OCI-LY3 (cell line): Measurements from ENCODE around the gene SLC37A1.

Experiments used
- H2AFZ ChIP-seq: fragments of 200-600, 300-600 bp; shearing (Covaris generic); 2 replicates; pipeline ENCODE4 v1.6.0; 2014; ENCODE audit warnings: antibody characterized with exemption, low read depth, low read length
- H3K27ac ChIP-seq: fragments of 200-600, 300-600 bp; sonication (generic); 2 replicates; pipeline ENCODE4 v1.5.1; 2014; ENCODE audit warnings: mild to moderate bottlenecking, low read length, moderate library complexity, mixed read lengths
- H3K27me3 ChIP-seq: fragments of 200-600, 300-600 bp; sonication (generic); 2 replicates; pipeline ENCODE4 v1.6.1; 2014; ENCODE audit warnings: low read depth, low read length, mixed read lengths
- H3K36me3 ChIP-seq: fragments of 200-600, 300-600 bp; sonication (generic); replicated peaks from 2 replicates; pipeline ENCODE3; 2014; ENCODE audit warnings: low read depth, low read length, mixed read lengths
- H3K4me1 ChIP-seq: fragments of 300-600, 200-600 bp; sonication (generic); 2 replicates; pipeline ENCODE4 v1.6.1; 2014; ENCODE audit warnings: low read length, mixed read lengths
- H3K4me2 ChIP-seq: fragments of 200-600, 300-600 bp; sonication (generic); 2 replicates; pipeline ENCODE4 v1.6.1; 2014; ENCODE audit warnings: low read length, mixed read lengths
- H3K4me3 ChIP-seq: fragments of 300-600, 200-600 bp; sonication (generic); 2 replicates; pipeline ENCODE4 v1.5.1; 2014; ENCODE audit warnings: antibody characterized with exemption, mild to moderate bottlenecking, low read length, moderate library complexity
- H3K79me2 ChIP-seq: fragments of 300-600, 200-600 bp; shearing (Covaris generic); 2 replicates; pipeline ENCODE4 v1.6.1; 2014; ENCODE audit warnings: mild to moderate bottlenecking, low read length, mixed read lengths
- H3K9ac ChIP-seq: fragments of 300-600, 200-600 bp; shearing (Covaris generic); 2 replicates; pipeline ENCODE4 v1.6.0; 2014; ENCODE audit warnings: mild to moderate bottlenecking, low read length, moderate library complexity
- H3K9me3 ChIP-seq: fragments of 200-600, 300-600 bp; shearing (Covaris generic); 2 replicates; pipeline ENCODE4 v1.6.1; 2014; ENCODE audit warnings: low read length, mixed read lengths; ENCODE audit not compliant: insufficient read depth
- H4K20me1 ChIP-seq: fragments of 200-600, 300-600 bp; sonication (generic); 2 replicates; pipeline ENCODE4 v1.6.1; 2016; ENCODE audit warnings: low read length, mixed read lengths; ENCODE audit not compliant: insufficient read depth
- EZH2phosphoT487 ChIP-seq: fragments of 200-600 bp; shearing (Covaris generic); IDR thresholded peaks from 2 replicates; pipeline ENCODE4 v1.6.1; 2018; ENCODE audit warnings: antibody characterized with exemption, mixed run types, low read depth
- TF ChIP-seq, protein P1 (sequence below): fragments of 200-600, 300-600 bp; sonication (generic); IDR thresholded peaks from 2 replicates; pipeline ENCODE4 v1.5.1; 2014; ENCODE audit warnings: antibody characterized with exemption, low read length, low read depth

SLC37A1 gene

GRCh38 chr21:42607102-42607501 lies 93.5 kb downstream of the SLC37A1 start:
- TF ChIP-seq, protein P1, sequence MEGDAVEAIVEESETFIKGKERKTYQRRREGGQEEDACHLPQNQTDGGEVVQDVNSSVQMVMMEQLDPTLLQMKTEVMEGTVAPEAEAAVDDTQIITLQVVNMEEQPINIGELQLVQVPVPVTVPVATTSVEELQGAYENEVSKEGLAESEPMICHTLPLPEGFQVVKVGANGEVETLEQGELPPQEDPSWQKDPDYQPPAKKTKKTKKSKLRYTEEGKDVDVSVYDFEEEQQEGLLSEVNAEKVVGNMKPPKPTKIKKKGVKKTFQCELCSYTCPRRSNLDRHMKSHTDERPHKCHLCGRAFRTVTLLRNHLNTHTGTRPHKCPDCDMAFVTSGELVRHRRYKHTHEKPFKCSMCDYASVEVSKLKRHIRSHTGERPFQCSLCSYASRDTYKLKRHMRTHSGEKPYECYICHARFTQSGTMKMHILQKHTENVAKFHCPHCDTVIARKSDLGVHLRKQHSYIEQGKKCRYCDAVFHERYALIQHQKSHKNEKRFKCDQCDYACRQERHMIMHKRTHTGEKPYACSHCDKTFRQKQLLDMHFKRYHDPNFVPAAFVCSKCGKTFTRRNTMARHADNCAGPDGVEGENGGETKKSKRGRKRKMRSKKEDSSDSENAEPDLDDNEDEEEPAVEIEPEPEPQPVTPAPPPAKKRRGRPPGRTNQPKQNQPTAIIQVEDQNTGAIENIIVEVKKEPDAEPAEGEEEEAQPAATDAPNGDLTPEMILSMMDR, result no peak
- Histone ChIP-seq H3K27ac (no peak overlapping the region), H3K4me2 (no peak overlapping the region), H2AFZ (no peak overlapping the region), H3K4me1 (no peaks in the 10 kb centered on the region), H3K4me3 (no peak overlapping the region), H4K20me1 (no peaks in the 10 kb centered on the region), H3K9ac (no peak overlapping the region), H3K36me3 (no peaks in the 10 kb centered on the region), H3K9me3 (0 out of 2 replicates have a peak, but pooled peaks cover 5% of the 10 kb centered on the region), H3K79me2 (no peaks in the 10 kb centered on the region), H3K27me3 (no peaks in the 10 kb centered on the region; the same call in 1 of the 2 replicates)

GRCh38 chr21:42607525-42608102 lies 94.0 kb downstream of the SLC37A1 start:
- Histone ChIP-seq H3K4me1 (no peaks in the 10 kb centered on the region), H3K27ac (no peak overlapping the region), H3K4me3 (no peak overlapping the region), H3K4me2 (no peak overlapping the region), H2AFZ (no peak overlapping the region), H3K36me3 (no peaks in the 10 kb centered on the region), H3K79me2 (no peaks in the 10 kb centered on the region), H3K9ac (no peak overlapping the region), H3K27me3 (no peaks in the 10 kb centered on the region; the same call in 1 of the 2 replicates), H4K20me1 (no peaks in the 10 kb centered on the region), H3K9me3 (0 out of 2 replicates have a peak, but pooled peaks cover 5% of the 10 kb centered on the region)
- TF ChIP-seq, protein P1, result no peak
- no peak for TF ChIP-seq EZH2phosphoT487

GRCh38 chr21:42608446-42608845 lies 94.8 kb downstream of the SLC37A1 start:
- Histone ChIP-seq H3K9ac (no peak overlapping the region), H3K79me2 (no peaks in the 10 kb centered on the region), H3K9me3 (0 out of 2 replicates have a peak, but pooled peaks cover 5% of the 10 kb centered on the region), H3K36me3 (no peaks in the 10 kb centered on the region), H3K4me2 (no peak overlapping the region), H3K4me3 (no peak overlapping the region), H2AFZ (no peak overlapping the region), H3K27ac (no peak overlapping the region), H4K20me1 (no peaks in the 10 kb centered on the region), H3K27me3 (no peaks in the 10 kb centered on the region; the same call in 1 of the 2 replicates), H3K4me1 (no peaks in the 10 kb centered on the region)
- TF ChIP-seq EZH2phosphoT487, result no peak
- TF ChIP-seq, protein P1, result no peak

GRCh38 chr21:42609811-42610210 lies 96.2 kb downstream of the SLC37A1 start:
- Histone ChIP-seq H3K36me3 (no peaks in the 10 kb centered on the region), H3K27ac (no peak overlapping the region), H3K9me3 (no peaks in the 10 kb centered on the region), H2AFZ (no peak overlapping the region), H3K4me3 (no peak overlapping the region), H3K27me3 (no peaks in the 10 kb centered on the region; the same call in 1 of the 2 replicates), H3K4me2 (no peak overlapping the region), H3K9ac (no peak overlapping the region), H3K4me1 (peaks cover 1% of the 10 kb centered on the region; the same call in 1 of the 2 replicates), H3K79me2 (no peaks in the 10 kb centered on the region), H4K20me1 (no peaks in the 10 kb centered on the region)
- no peak for TF ChIP-seq EZH2phosphoT487
- TF ChIP-seq, protein P1, result no peak
